ENCODE results near the gene REL. TPM values are rescaled to one million over a fixed set of nuclear protein-coding genes. Genes with fewer than 3 reads are reported as not detected.
"Not testable (repeated sequence)": the region's sequence is repeated elsewhere in the genome, so short reads cannot be mapped to it uniquely, and the experiment has no call there.

The REL gene
- total RNA-seq, 2 donors from 2014 or later = 90.9 to 96.2 TPM

GRCh38 chr2:60880643-60881046, 729 bp upstream of the REL start:
- no peaks in the 10 kb centered on the region for H3K9me3 ChIP-seq (ENCODE audit: control insufficient read depth, low read length, poor library complexity, severe bottlenecking)
- ATAC-seq = no peak
- Mint-ChIP-seq H3K36me3 (ENCODE audit: low read depth) (no peaks in the 10 kb centered on the region), H3K4me3 (peak overlapping the region; percentile 99), H3K27me3 (no peaks in the 10 kb centered on the region), H3K27ac (peak overlapping the region; percentile 98), H3K4me1 (peaks cover 19% of the 10 kb centered on the region)
- DNase-seq = no peak

- peak overlapping the region; percentile 99 for H3K4me3 Mint-ChIP-seq
- ATAC-seq = no peak
- H3K4me1 Mint-ChIP-seq = peaks cover 32% of the 10 kb centered on the region
- peak in 1 of 3 donors; percentile 11 for DNase-seq
- no peaks in the 10 kb centered on the region for H3K27me3 Mint-ChIP-seq
- H3K9me3 ChIP-seq (ENCODE audit: control insufficient read depth, low read length, poor library complexity, severe bottlenecking) = no peaks in the 10 kb centered on the region
- peak overlapping the region; percentile 98 for H3K27ac Mint-ChIP-seq
- H3K36me3 Mint-ChIP-seq (ENCODE audit: low read depth) = no peaks in the 10 kb centered on the region
Measured at GRCh38 chr2:60882971-60883753, 1.8 kb downstream of the REL start.

GRCh38 chr2:60883896-60884295, 2.5 kb downstream of the REL start:
- no peaks in the 10 kb centered on the region for H3K9me3 ChIP-seq (ENCODE audit: control insufficient read depth, low read length, poor library complexity, severe bottlenecking)
- Mint-ChIP-seq H3K27me3 (no peaks in the 10 kb centered on the region), H3K4me3 (peak overlapping the region; percentile 99), H3K27ac (peak overlapping the region; percentile 98), H3K4me1 (peaks cover 38% of the 10 kb centered on the region), H3K36me3 (ENCODE audit: low read depth) (no peaks in the 10 kb centered on the region)
- ATAC-seq (no peak), DNase-seq (no peak)

GRCh38 chr2:60884800-60885199, 3.4 kb downstream of the REL start:
- Mint-ChIP-seq H3K27ac (peak overlapping the region; percentile 98), H3K4me3 (peak overlapping the region; percentile 78), H3K27me3 (no peaks in the 10 kb centered on the region), H3K36me3 (ENCODE audit: low read depth) (peaks cover 2% of the 10 kb centered on the region), H3K4me1 (peaks cover 43% of the 10 kb centered on the region)
- H3K9me3 ChIP-seq (ENCODE audit: control insufficient read depth, low read length, poor library complexity, severe bottlenecking) = no peaks in the 10 kb centered on the region
- DNase-seq (no peak), ATAC-seq (no peak)

GRCh38 chr2:60885683-60886082, 4.3 kb downstream of the REL start:
- Mint-ChIP-seq H3K36me3 (ENCODE audit: low read depth) (peaks cover 4% of the 10 kb centered on the region), H3K4me1 (peaks cover 45% of the 10 kb centered on the region), H3K4me3 (peak overlapping the region; percentile 81), H3K27me3 (no peaks in the 10 kb centered on the region), H3K27ac (peak overlapping the region; percentile 98)
- DNase-seq = no peak
- ATAC-seq = no peak
- no peaks in the 10 kb centered on the region for H3K9me3 ChIP-seq (ENCODE audit: control insufficient read depth, low read length, poor library complexity, severe bottlenecking)

GRCh38 chr2:60886991-60887390, 5.6 kb downstream of the REL start:
- ATAC-seq (no peak), DNase-seq (no peak)
- no peaks in the 10 kb centered on the region for H3K9me3 ChIP-seq (ENCODE audit: control insufficient read depth, low read length, poor library complexity, severe bottlenecking)
- H3K27me3 Mint-ChIP-seq = no peaks in the 10 kb centered on the region
- no peak overlapping the region for H3K4me3 Mint-ChIP-seq
- H3K4me1 Mint-ChIP-seq = peaks cover 53% of the 10 kb centered on the region
- peak overlapping the region; percentile 6 for H3K27ac Mint-ChIP-seq
- H3K36me3 Mint-ChIP-seq (ENCODE audit: low read depth) = peaks cover 4% of the 10 kb centered on the region

- peaks cover 7% of the 10 kb centered on the region for H3K36me3 Mint-ChIP-seq (ENCODE audit: low read depth)
- peak overlapping the region; percentile 74 for H3K27ac Mint-ChIP-seq
- H3K27me3 Mint-ChIP-seq = no peaks in the 10 kb centered on the region
- DNase-seq (no peak), ATAC-seq (no peak)
- H3K9me3 ChIP-seq (ENCODE audit: control insufficient read depth, low read length, poor library complexity, severe bottlenecking) = no peaks in the 10 kb centered on the region
- peaks cover 46% of the 10 kb centered on the region for H3K4me1 Mint-ChIP-seq
- H3K4me3 Mint-ChIP-seq = no peak overlapping the region
Measured at GRCh38 chr2:60888853-60889252, 7.5 kb downstream of the REL start.

GRCh38 chr2:60889581-60890392, 8.4 kb downstream of the REL start:
- DNase-seq; H3K36me3 Mint-ChIP-seq (ENCODE audit: low read depth); ATAC-seq; H3K4me3 Mint-ChIP-seq; H3K9me3 ChIP-seq (ENCODE audit: control insufficient read depth, low read length, poor library complexity, severe bottlenecking); H3K27me3 Mint-ChIP-seq: not testable (repeated sequence)
- Mint-ChIP-seq H3K27ac (peak overlapping the region; percentile 71), H3K4me1 (peaks cover 44% of the 10 kb centered on the region)

GRCh38 chr2:60890393-60890707, 9.0 kb downstream of the REL start:
- Mint-ChIP-seq H3K4me1 (peaks cover 40% of the 10 kb centered on the region), H3K27ac (peak overlapping the region; percentile 71), H3K4me3 (no peak overlapping the region), H3K27me3 (no peaks in the 10 kb centered on the region), H3K36me3 (ENCODE audit: low read depth) (peaks cover 7% of the 10 kb centered on the region)
- no peaks in the 10 kb centered on the region for H3K9me3 ChIP-seq (ENCODE audit: control insufficient read depth, low read length, poor library complexity, severe bottlenecking)
- ATAC-seq (no peak), DNase-seq (no peak)

- Mint-ChIP-seq H3K36me3 (ENCODE audit: low read depth) (peaks cover 7% of the 10 kb centered on the region), H3K4me3 (no peak overlapping the region), H3K27me3 (no peaks in the 10 kb centered on the region), H3K27ac (peak overlapping the region; percentile 71), H3K4me1 (peaks cover 35% of the 10 kb centered on the region)
- ATAC-seq (peak; percentile 84), DNase-seq (no peak)
- no peaks in the 10 kb centered on the region for H3K9me3 ChIP-seq (ENCODE audit: control insufficient read depth, low read length, poor library complexity, severe bottlenecking)
Measured at GRCh38 chr2:60891180-60891579, 9.8 kb downstream of the REL start.

- DNase-seq (no peak), ATAC-seq (no peak)
- Mint-ChIP-seq H3K27ac (peak overlapping the region; percentile 16), H3K4me3 (no peak overlapping the region), H3K27me3 (no peaks in the 10 kb centered on the region), H3K36me3 (ENCODE audit: low read depth) (peaks cover 9% of the 10 kb centered on the region), H3K4me1 (peaks cover 9% of the 10 kb centered on the region)
- H3K9me3 ChIP-seq (ENCODE audit: control insufficient read depth, low read length, poor library complexity, severe bottlenecking) = no peaks in the 10 kb centered on the region
Measured at GRCh38 chr2:60898567-60898966, 17.2 kb downstream of the REL start.

GRCh38 chr2:60899230-60899891, 18.0 kb downstream of the REL start:
- H3K9me3 ChIP-seq (ENCODE audit: control insufficient read depth, low read length, poor library complexity, severe bottlenecking) = no peaks in the 10 kb centered on the region
- Mint-ChIP-seq H3K36me3 (ENCODE audit: low read depth) (peaks cover 7% of the 10 kb centered on the region), H3K4me3 (peak overlapping the region; percentile 12), H3K27ac (peak overlapping the region; percentile 27), H3K27me3 (no peaks in the 10 kb centered on the region), H3K4me1 (peaks cover 7% of the 10 kb centered on the region)
- DNase-seq = no peak
- peak; percentile 26 for ATAC-seq

- no peaks in the 10 kb centered on the region for H3K9me3 ChIP-seq (ENCODE audit: control insufficient read depth, low read length, poor library complexity, severe bottlenecking)
- ATAC-seq (no peak), DNase-seq (no peak)
- no peak overlapping the region for H3K4me3 Mint-ChIP-seq
- peaks cover 7% of the 10 kb centered on the region for H3K4me1 Mint-ChIP-seq
- H3K27me3 Mint-ChIP-seq = no peaks in the 10 kb centered on the region
- H3K36me3 Mint-ChIP-seq (ENCODE audit: low read depth) = peaks cover 7% of the 10 kb centered on the region
- peak overlapping the region; percentile 27 for H3K27ac Mint-ChIP-seq
Measured at GRCh38 chr2:60899892-60900249, 18.5 kb downstream of the REL start.
